GM12878 (cell line): Measurements from ENCODE around the gene ASB15. TPM values are rescaled to one million over a fixed set of nuclear protein-coding genes. Genes with fewer than 3 reads are reported as not detected.

Source experiments
- BACH1 ChIP-seq: fragments of 450-650 bp; IDR thresholded peaks from 2 replicates; pipeline ENCODE4 v1.6.1; 2017; ENCODE audit warnings: mild to moderate bottlenecking, borderline replicate concordance
- BCL3 ChIP-seq: IDR thresholded peaks from 2 replicates; pipeline ENCODE4 v1.6.1; 2011; ENCODE audit warnings: borderline replicate concordance, low read depth, mild to moderate bottlenecking, moderate library complexity, low read length; ENCODE audit not compliant: insufficient read depth, poor library complexity, severe bottlenecking
- CBX5 ChIP-seq: sonication (generic); IDR thresholded peaks from 2 replicates; pipeline ENCODE4 v1.6.1; 2016; ENCODE audit warnings: low read depth, moderate library complexity, mild to moderate bottlenecking, inconsistent platforms
- ETV6 ChIP-seq, 2 experiments: fragments of 450-650 bp in 1 of 2; IDR thresholded peaks in 1 of 2; conservative IDR thresholded peaks in 1 of 2; 2 replicates each; pipeline ENCODE4 v1.6.1; 2014; ENCODE audit warnings: antibody characterized with exemption in 1 of 2, borderline replicate concordance in 1 of 2, low read depth in 1 of 2, mild to moderate bottlenecking in 1 of 2, moderate library complexity in 1 of 2
- GABPA ChIP-seq: IDR thresholded peaks from 2 replicates; pipeline ENCODE4 v1.6.1; 2014; ENCODE audit warnings: antibody characterized with exemption, low read depth, mild to moderate bottlenecking, inconsistent platforms
- JUNB ChIP-seq: IDR thresholded peaks from 2 replicates; pipeline ENCODE4 v1.6.1; 2016; ENCODE audit warnings: antibody characterized with exemption, mild to moderate bottlenecking
- PRDM15 ChIP-seq: fragments of 450-650 bp; formaldehyde crosslinking; IDR thresholded peaks from 2 replicates; pipeline ENCODE4 v1.4.0; 2020; ENCODE audit warnings: mild to moderate bottlenecking, moderate library complexity
- USF1 ChIP-seq: IDR thresholded peaks from 2 replicates; pipeline ENCODE4 v1.6.1; 2011; ENCODE audit warnings: borderline replicate concordance, low read depth, mild to moderate bottlenecking, moderate library complexity, mixed read lengths, low read length; ENCODE audit not compliant: insufficient read depth; ENCODE audit errors: extremely low read length
- ZBED1 ChIP-seq: IDR thresholded peaks from 2 replicates; pipeline ENCODE4 v1.6.1; 2016; ENCODE audit warnings: borderline replicate concordance
- ZNF24 ChIP-seq: fragments of 450-650 bp; IDR thresholded peaks from 2 replicates; pipeline ENCODE4 v1.6.1; 2017; ENCODE audit warnings: antibody characterized with exemption, mild to moderate bottlenecking
- ZNF687 ChIP-seq: fragments of 450-650 bp; IDR thresholded peaks from 2 replicates; pipeline ENCODE4 v1.6.1; 2017; ENCODE audit warnings: mild to moderate bottlenecking, moderate library complexity
- polyA plus RNA-seq, 11 experiments: library from polyadenylated mRNA; depleted of rRNA in 4 of 11; unstranded in 6 of 11; stranded (reverse) in 5 of 11; fragments of >200 nt; fragmentation: Nextera tagmentation in 4 of 11; fragmentation: Illumina TruSeq in 1 of 11; extraction: Ambion mirVana in 4 of 11; extraction: Trizol in 1 of 11; gene quantifications; 1 replicate in 1 of 11; 2 replicates in 10 of 11; pipeline versions ENCODE4 v1.2.1 to v1.2.3, GENCODE V29; 2011 to 2016; ENCODE audit warnings: inconsistent platforms in 2 of 11, missing spikeins in 2 of 11, low read depth in 1 of 11
- total RNA-seq, 4 experiments: library from RNA; depleted of rRNA in 3 of 4; stranded (reverse); fragments of >200 nt in 3 of 4; fragmentation: Illumina TruSeq in 1 of 4; extraction: Trizol in 1 of 4; gene quantifications; 2 replicates each; pipeline versions ENCODE4 v1.2.1 to v1.2.3, GENCODE V29; 2013 to 2021

ASB15 gene
- total and polyA plus RNA-seq, 10 of the 15 experiments (the other 5 are each of a cell fraction or from before 2014, with no cell fraction given): not detected

- TF ChIP-seq PRDM15 (no peak), ETV6 (conservative IDR thresholded peaks at IDR 0.05 in 1 of 2, IDR thresholded peaks at IDR 0.05 in 1 of 2; ENCODE audit: borderline replicate concordance in 1 of 2, low read depth in 1 of 2) (no peak), ZNF24 (no peak), BCL3 (no peak), JUNB (no peak), USF1 (no peak), GABPA (no peak), ZNF687 (no peak), ZBED1 (no peak), BACH1 (no peak), CBX5 (no peak)
Observed at GRCh38 chr7:123616223-123616622, 14.6 kb downstream of the ASB15 start (continued).
